H1 (cell line): ENCODE results near the gene IFT122. TPM values are rescaled to one million over a fixed set of nuclear protein-coding genes. Genes with fewer than 3 reads are reported as not detected.

Experiments used
- CTCF ChIA-PET: fragments of 300-600 bp; sonication (Branson Sonifier 250); formaldehyde crosslinking; loops from one replicate; lab custom pipeline; 2021; ENCODE audit not compliant: partially characterized antibody; lab: Charles Lee
- POLR2A ChIA-PET: fragments of 300-600 bp; sonication (Branson Sonifier 250); formaldehyde crosslinking; loops from one replicate; lab custom pipeline; 2021; ENCODE audit warnings: inconsistent platforms; ENCODE audit not compliant: partially characterized antibody; lab: Charles Lee
- DNase-seq, 2 experiments: peaks; one replicate each; pipeline versions ENCODE4 v3.0.0 to v3.0.0-alpha.2; 2010 to 2022; ENCODE audit warnings: low spot score in 2 of 2, low read depth in 1 of 2, mixed read lengths in 1 of 2
- FAIRE-seq: peaks from 2 replicates; lab custom pipeline; 2011; peaks lifted over from hg19 to GRCh38; lab: Jason Lieb, UNC
- H2AFZ ChIP-seq: 2 replicates; pipeline ENCODE4 v1.8.1; 2012; ENCODE audit warnings: low read length, inconsistent platforms
- H2AK5ac ChIP-seq: 2 replicates; pipeline ENCODE4 v1.6.1; 2013; ENCODE audit warnings: low read depth, low read length
- H2BK120ac ChIP-seq: replicated peaks from 2 replicates; pipeline ENCODE3; 2013; ENCODE audit warnings: low read depth, low read length, inconsistent platforms
- H2BK12ac ChIP-seq: 2 replicates; pipeline ENCODE4 v1.6.1; 2013; ENCODE audit warnings: low read depth, low read length
- H2BK15ac ChIP-seq: 2 replicates; pipeline ENCODE4 v1.6.1; 2013; ENCODE audit warnings: low read length
- H2BK20ac ChIP-seq: 2 replicates; pipeline ENCODE4 v1.6.1; 2013; ENCODE audit warnings: low read length
- H2BK5ac ChIP-seq: 2 replicates; pipeline ENCODE4 v1.6.1; 2013; ENCODE audit warnings: low read depth, low read length
- H3K14ac ChIP-seq: 2 replicates; pipeline ENCODE4 v1.6.1; 2013; ENCODE audit warnings: inconsistent platforms; ENCODE audit not compliant: insufficient read length
- H3K18ac ChIP-seq: 2 replicates; pipeline ENCODE4 v1.6.1; 2013; ENCODE audit warnings: low read length; ENCODE audit errors: extremely low read depth
- H3K23ac ChIP-seq: 2 replicates; pipeline ENCODE4 v1.6.1; 2013; ENCODE audit warnings: inconsistent platforms; ENCODE audit not compliant: insufficient read length
- H3K23me2 ChIP-seq: 2 replicates; pipeline ENCODE4 v1.6.1; 2013; ENCODE audit warnings: low read depth, low read length
- H3K27ac ChIP-seq: 2 replicates; pipeline ENCODE4 v1.6.1; 2011; ENCODE audit warnings: low read depth, low read length, inconsistent platforms
- H3K27me3 ChIP-seq, 4 experiments: replicated peaks in 1 of 4; 1 replicate in 1 of 4; 2 replicates in 3 of 4; pipeline versions ENCODE4 v1.6.1 to v1.8.1; 2011 to 2013; ENCODE audit warnings: low read length in 3 of 4, mild to moderate bottlenecking in 3 of 4, inconsistent platforms in 2 of 4, mixed read lengths in 2 of 4, moderate library complexity in 1 of 4; ENCODE audit not compliant: control insufficient read depth in 3 of 4, insufficient read depth in 3 of 4; ENCODE audit errors: extremely low read depth in 1 of 4
- H3K36me3 ChIP-seq, 4 experiments: 2 replicates each; pipeline versions ENCODE4 v1.6.1 to v1.8.1; 2011 to 2013; ENCODE audit warnings: mild to moderate bottlenecking in 4 of 4, low read length in 3 of 4, moderate library complexity in 2 of 4, control low read depth in 1 of 4, inconsistent platforms in 1 of 4; ENCODE audit not compliant: insufficient read depth in 4 of 4, control insufficient read depth in 2 of 4
- H3K4ac ChIP-seq: replicated peaks from 2 replicates; pipeline ENCODE3; 2013; ENCODE audit warnings: low read length, low read depth, mixed read lengths, inconsistent platforms; ENCODE audit not compliant: insufficient read length
- H3K4me1 ChIP-seq, 4 experiments: replicated peaks in 1 of 4; 1 replicate in 1 of 4; 2 replicates in 3 of 4; pipeline versions ENCODE4 v1.6.1 to v1.8.1; 2011 to 2013; ENCODE audit warnings: low read length in 3 of 4, inconsistent platforms in 2 of 4, mixed read lengths in 1 of 4; ENCODE audit not compliant: insufficient read depth in 4 of 4, control insufficient read depth in 3 of 4
- H3K4me2 ChIP-seq, 2 experiments: 2 replicates each; pipeline versions ENCODE4 v1.6.1 to v1.8.1; 2011 to 2013; ENCODE audit warnings: low read depth in 2 of 2, low read length in 2 of 2, control low read depth in 1 of 2, inconsistent platforms in 1 of 2, mild to moderate bottlenecking in 1 of 2; ENCODE audit not compliant: insufficient read depth in 1 of 2
- H3K4me3 ChIP-seq, 4 experiments: fragments of 200-600, 300-600 bp in 1 of 4; sonication (generic), shearing (Covaris generic), sonication (Bioruptor Twin) in 1 of 4; 2 replicates each; pipeline versions ENCODE4 v1.5.1 to v1.8.1; 2011 to 2016; ENCODE audit warnings: low read length in 4 of 4, low read depth in 3 of 4, control low read depth in 2 of 4, inconsistent platforms in 2 of 4, mild to moderate bottlenecking in 2 of 4, mixed read lengths in 1 of 4, moderate library complexity in 1 of 4; ENCODE audit not compliant: insufficient read depth in 2 of 4; ENCODE audit errors: extremely low read depth in 1 of 4
- H3K56ac ChIP-seq: replicated peaks from 2 replicates; pipeline ENCODE3; 2013; ENCODE audit warnings: low read depth, mild to moderate bottlenecking, mixed read lengths, low read length, inconsistent platforms; ENCODE audit not compliant: insufficient read length
- H3K79me1 ChIP-seq: 2 replicates; pipeline ENCODE4 v1.6.1; 2013; ENCODE audit warnings: low read depth, low read length, control low read depth
- H3K79me2 ChIP-seq, 2 experiments: 2 replicates each; pipeline versions ENCODE4 v1.6.1 to v1.8.1; 2012 to 2013; ENCODE audit warnings: low read length in 2 of 2, mild to moderate bottlenecking in 2 of 2, inconsistent platforms in 1 of 2; ENCODE audit not compliant: insufficient read depth in 2 of 2, control insufficient read depth in 1 of 2
- H3K9ac ChIP-seq, 4 experiments: replicated peaks in 1 of 4; 1 replicate in 1 of 4; 2 replicates in 3 of 4; pipeline versions ENCODE4 v1.6.1 to v1.8.1; 2011 to 2013; ENCODE audit warnings: low read depth in 3 of 4, low read length in 3 of 4, control low read depth in 2 of 4, mild to moderate bottlenecking in 2 of 4, moderate library complexity in 2 of 4, inconsistent platforms in 1 of 4; ENCODE audit errors: extremely low read depth in 1 of 4
- H3K9me3 ChIP-seq, 2 experiments: 2 replicates each; pipeline versions ENCODE4 v1.6.1 to v1.8.1; 2012 to 2013; ENCODE audit warnings: mild to moderate bottlenecking in 2 of 2, moderate library complexity in 2 of 2, control low read depth in 1 of 2, inconsistent platforms in 1 of 2, low read depth in 1 of 2, low read length in 1 of 2, mixed read lengths in 1 of 2; ENCODE audit not compliant: insufficient read depth in 2 of 2
- H4K20me1 ChIP-seq, 2 experiments: replicated peaks in 1 of 2; 2 replicates each; pipeline versions ENCODE3 to v1.8.1; 2011 to 2013; ENCODE audit warnings: inconsistent platforms in 2 of 2, low read length in 2 of 2, mild to moderate bottlenecking in 1 of 2; ENCODE audit not compliant: insufficient read depth in 2 of 2, control insufficient read depth in 1 of 2
- H4K5ac ChIP-seq: 2 replicates; pipeline ENCODE4 v1.6.1; 2013; ENCODE audit warnings: low read length, low read depth, mixed read lengths, inconsistent platforms; ENCODE audit not compliant: insufficient read length
- H4K8ac ChIP-seq: 2 replicates; pipeline ENCODE4 v1.8.0; 2013; ENCODE audit warnings: mild to moderate bottlenecking, moderate library complexity, low read length, inconsistent platforms; ENCODE audit not compliant: insufficient read depth; ENCODE audit errors: extremely low read depth
- H4K91ac ChIP-seq: replicated peaks from 2 replicates; pipeline ENCODE3; 2013; ENCODE audit warnings: low read length, mixed read lengths, inconsistent platforms; ENCODE audit not compliant: insufficient read length
- ATF3 ChIP-seq: IDR thresholded peaks from 2 replicates; pipeline ENCODE4 v1.6.1; 2011; ENCODE audit warnings: low read depth, mild to moderate bottlenecking, low read length; ENCODE audit not compliant: insufficient read depth
- EZH2 ChIP-seq: fragments of 200-600 bp; sonication (generic); IDR thresholded peaks from 2 replicates; pipeline ENCODE4 v1.7.1; 2012; ENCODE audit warnings: low read depth, mild to moderate bottlenecking, moderate library complexity, low read length, inconsistent platforms; ENCODE audit not compliant: severe bottlenecking
- POLR2AphosphoS5 ChIP-seq: IDR thresholded peaks from 2 replicates; pipeline ENCODE4 v1.6.1; 2011; ENCODE audit warnings: low read depth, low read length
- RNF2 ChIP-seq: fragments of 200-900, 300-1000 bp; sonication (generic); IDR thresholded peaks from 2 replicates; pipeline ENCODE4 v1.7.1; 2016; ENCODE audit warnings: borderline replicate concordance, low read depth, mild to moderate bottlenecking, antibody characterized with exemption, low read length; ENCODE audit not compliant: poor library complexity, severe bottlenecking; ENCODE audit errors: missing control alignments
- WGBS, 2 experiments: shearing (Covaris generic) in 1 of 2; methylation state at CpG; one replicate each; pipeline versions ENCODE4 v1.1.6 to v1.1.7; 2013 to 2015; ENCODE audit warnings: low lambda C conversion rate in 2 of 2, mixed read lengths in 2 of 2, inconsistent platforms in 1 of 2, low coverage in 1 of 2, missing lambda C conversion rate in 1 of 2; ENCODE audit not compliant: insufficient replicate concordance in 2 of 2, insufficient coverage in 1 of 2, insufficient read length in 1 of 2; ENCODE audit errors: extremely low coverage in 1 of 2, missing lambda C conversion rate in 1 of 2; 5-methylcytosine and 5-hydroxymethylcytosine counted together
- polyA plus RNA-seq, 7 experiments: library from polyadenylated mRNA; depleted of rRNA in 3 of 7; stranded (reverse) in 5 of 7; unstranded in 2 of 7; fragments of >200 nt in 5 of 7; fragments of 200-250 nt in 2 of 7; gene quantifications; 1 replicate in 5 of 7; 2 replicates in 1 of 7; 4 replicates in 1 of 7; pipeline versions ENCODE4 v1.2.1 to v1.2.3, GENCODE V29; 2011 to 2013; ENCODE audit warnings: missing spikeins in 2 of 7, mixed read lengths in 2 of 7
- total RNA-seq: library from RNA; stranded (reverse); fragmentation: NEBNext Ultra II Directional; extraction: Animal tissue kit (Norgen Biotek cat#: 25700); gene quantifications from 2 replicates; pipeline ENCODE4 v1.2.1, GENCODE V29; 2021

The IFT122 gene
- total and polyA plus RNA-seq, 2 of the 8 experiments (the other 6 are each of a cell fraction or from before 2014, with no cell fraction given), result 23.7 to 25.1 TPM

GRCh38 chr3:129398803-129399144 lies 41.2 kb upstream of the IFT122 start:
- no peak overlapping the region for H3K23ac ChIP-seq
- H2BK5ac ChIP-seq, result peak overlapping the region; percentile 61
- peaks cover 5% of the 10 kb centered on the region; the same call in 1 of the 2 replicates for H3K23me2 ChIP-seq
- H3K14ac ChIP-seq, result no peak overlapping the region
- H3K4me2 ChIP-seq, result peak overlapping the region; percentile 61 to 86
- H2AK5ac ChIP-seq, result 0 out of 2 replicates have a peak overlapping the region, but pooled peaks have one; percentile 75
- peak overlapping the region; percentile 72 for H3K27ac ChIP-seq
- peaks cover 17 to 48% of the 10 kb centered on the region in 2 experiments for H3K79me2 ChIP-seq
- no peaks in the 10 kb centered on the region for H3K9me3 ChIP-seq
- TF ChIP-seq EZH2 (no peak), POLR2AphosphoS5 (no peak), ATF3 (no peak), RNF2 (no peak)
- DNase-seq, result no peak
- peak overlapping the region; percentile 82; the same call in 1 of the 2 replicates for H4K8ac ChIP-seq
- peaks cover 0 to 4% (median 0%) of the 10 kb centered on the region in 4 experiments; a peak in 3 of 7 replicates for H3K4me1 ChIP-seq
- H2AFZ ChIP-seq, result no peak overlapping the region
- H3K56ac ChIP-seq, result no peak overlapping the region
- no peak overlapping the region for H4K5ac ChIP-seq
- H3K4ac ChIP-seq, result no peak overlapping the region
- H3K18ac ChIP-seq, result no peak overlapping the region
- peak overlapping the region in 3 of 4 experiments; percentile 79 to 82 (median 80); a peak in 6 of 7 replicates for H3K9ac ChIP-seq
- H3K36me3 ChIP-seq, result peaks cover 0 to 8% (median 0%) of the 10 kb centered on the region in 4 experiments; a peak in 2 of 8 replicates
- no peak overlapping the region for H2BK20ac ChIP-seq
- no peaks in the 10 kb centered on the region; a peak in 1 of 7 replicates for H3K27me3 ChIP-seq
- no peak overlapping the region for H4K91ac ChIP-seq
- no peak for FAIRE-seq
- H2BK120ac ChIP-seq, result no peak overlapping the region
- CTCF ChIA-PET, result interaction anchor here (1.1 to 9.2 kb wide), 6 partner anchors 10 to 40 kb away, joined by 3 to 58 read pairs (median 4); no protein-coding TSS in a partner anchor
- no peak overlapping the region for H2BK12ac ChIP-seq
- peaks cover 4% of the 10 kb centered on the region for H3K79me1 ChIP-seq
- WGBS, 2 experiments, result 8% methylated on average over 18 of the region's 18 CpGs; no CpG with 5 or more reads in 1 of the 2 experiments
- H4K20me1 ChIP-seq, result peaks cover 4 to 16% of the 10 kb centered on the region in 2 experiments
- peak overlapping the region; percentile 61 to 89 (median 83) for H3K4me3 ChIP-seq
- no peak overlapping the region for H2BK15ac ChIP-seq
- POLR2A ChIA-PET, result interaction anchor here (0.7 to 1.7 kb wide), 2 partner anchors 26 to 169 kb away, joined by 4 read pairs; no protein-coding TSS in a partner anchor
